IMR-90 (cell line): ENCODE results near the gene ZRANB3. TPM values are rescaled to one million over a fixed set of nuclear protein-coding genes. Genes with fewer than 3 reads are reported as not detected.

Experiments
- ATAC-seq: fragments of 200-7000 bp; cut with Tn5 transposase; 2 replicates; pipeline ENCODE4 v1.9.1; 2020; ENCODE audit warnings: low read depth, mild to moderate bottlenecking, moderate library complexity
- BruUV-seq: library from RNA; stranded (reverse); fragments of 400-500 nt; replicated peaks from 2 replicates; lab custom pipeline; 2021; lab: Mats Ljungman, UMichigan
- CTCF ChIA-PET: fragments of 300-600 bp; formaldehyde crosslinking; extraction: SDS; loops from one replicate; lab custom pipeline; 2021; ENCODE audit warnings: antibody characterized with exemption; lab: Yijun Ruan, JAX
- POLR2A ChIA-PET: fragments of 300-600 bp; sonication (Branson Sonifier 250); formaldehyde crosslinking; loops from one replicate; lab custom pipeline; 2022; ENCODE audit warnings: antibody characterized with exemption; ENCODE audit not compliant: unreplicated experiment; lab: Charles Lee
- DNase-seq: peaks from one replicate; pipeline ENCODE4 v3.0.0; 2013
- H2AFZ ChIP-seq: replicated peaks from 2 replicates; pipeline ENCODE3; 2013; ENCODE audit warnings: low read length, mild to moderate bottlenecking; ENCODE audit not compliant: poor library complexity
- H2AK5ac ChIP-seq: 2 replicates; pipeline ENCODE4 v1.6.1; 2013; ENCODE audit warnings: low read depth, low read length, inconsistent platforms
- H2AK9ac ChIP-seq: replicated peaks from 2 replicates; pipeline ENCODE3; 2013; ENCODE audit warnings: mild to moderate bottlenecking, low read depth, low read length, moderate library complexity; ENCODE audit not compliant: poor library complexity
- H2BK120ac ChIP-seq: 2 replicates; pipeline ENCODE4 v1.6.1; 2013; ENCODE audit warnings: low read depth, low read length, inconsistent platforms
- H2BK15ac ChIP-seq: 3 replicates; pipeline ENCODE4 v1.6.1; 2013; ENCODE audit warnings: low read depth, low read length, inconsistent platforms
- H2BK20ac ChIP-seq: 2 replicates; pipeline ENCODE4 v1.6.1; 2013; ENCODE audit warnings: low read depth, mild to moderate bottlenecking, inconsistent platforms, low read length, moderate library complexity
- H2BK5ac ChIP-seq: 2 replicates; pipeline ENCODE4 v1.6.1; 2013; ENCODE audit warnings: mild to moderate bottlenecking, low read depth, low read length, inconsistent platforms; ENCODE audit not compliant: poor library complexity, severe bottlenecking
- H3K14ac ChIP-seq: replicated peaks from 2 replicates; pipeline ENCODE4 v1.6.1; 2013; ENCODE audit warnings: low read depth, low read length, inconsistent platforms
- H3K18ac ChIP-seq: 2 replicates; pipeline ENCODE4 v1.6.1; 2013; ENCODE audit warnings: low read depth, low read length, control low read depth
- H3K23ac ChIP-seq: 2 replicates; pipeline ENCODE4 v1.6.1; 2013; ENCODE audit warnings: low read depth, low read length, inconsistent platforms
- H3K27ac ChIP-seq: 2 replicates; pipeline ENCODE4 v1.5.1; 2013; ENCODE audit warnings: mild to moderate bottlenecking, control low read depth, low read length; ENCODE audit not compliant: insufficient read depth
- H3K27me3 ChIP-seq: 2 replicates; pipeline ENCODE4 v1.6.1; 2013; ENCODE audit warnings: low read length; ENCODE audit not compliant: control insufficient read depth, insufficient read depth
- H3K36me3 ChIP-seq: 2 replicates; pipeline ENCODE4 v1.6.1; 2013; ENCODE audit warnings: low read length, mixed read lengths; ENCODE audit not compliant: control insufficient read depth, insufficient read depth
- H3K4ac ChIP-seq: 2 replicates; pipeline ENCODE4 v1.6.1; 2013; ENCODE audit warnings: low read depth, low read length, inconsistent platforms
- H3K4me1 ChIP-seq: 2 replicates; pipeline ENCODE4 v1.6.1; 2013; ENCODE audit warnings: low read length, mixed read lengths; ENCODE audit not compliant: control insufficient read depth, insufficient read depth
- H3K4me2 ChIP-seq: 2 replicates; pipeline ENCODE4 v1.6.1; 2013; ENCODE audit warnings: low read depth, mild to moderate bottlenecking, control low read depth, low read length, moderate library complexity
- H3K4me3 ChIP-seq: 2 replicates; pipeline ENCODE4 v1.5.1; 2013; ENCODE audit warnings: low read depth, mild to moderate bottlenecking, control low read depth, low read length, moderate library complexity; ENCODE audit not compliant: insufficient read depth
- H3K56ac ChIP-seq: 2 replicates; pipeline ENCODE4 v1.6.1; 2013; ENCODE audit warnings: low read length, inconsistent platforms; ENCODE audit not compliant: insufficient read depth; ENCODE audit errors: extremely low read depth
- H3K79me1 ChIP-seq, 2 experiments: 2 replicates each; pipeline ENCODE4 v1.6.1; 2013; ENCODE audit warnings: low read length in 2 of 2, inconsistent platforms in 1 of 2, low read depth in 1 of 2
- H3K9ac ChIP-seq: 2 replicates; pipeline ENCODE4 v1.6.1; 2013; ENCODE audit warnings: low read depth, low read length, control low read depth
- H3K9me1 ChIP-seq: 2 replicates; pipeline ENCODE4 v1.6.1; 2013; ENCODE audit warnings: low read length, inconsistent platforms; ENCODE audit not compliant: insufficient read depth
- H3K9me3 ChIP-seq: 2 replicates; pipeline ENCODE4 v1.6.1; 2013; ENCODE audit warnings: low read length; ENCODE audit not compliant: control insufficient read depth, insufficient read depth
- H4K20me1 ChIP-seq: 2 replicates; pipeline ENCODE4 v1.6.1; 2013; ENCODE audit warnings: low read length, inconsistent platforms; ENCODE audit not compliant: insufficient read depth
- H4K5ac ChIP-seq: 2 replicates; pipeline ENCODE4 v1.6.1; 2013; ENCODE audit warnings: mild to moderate bottlenecking, low read depth, low read length, control low read depth
- H4K8ac ChIP-seq, 2 experiments: 2 replicates each; pipeline ENCODE4 v1.6.1; 2013; ENCODE audit warnings: low read depth in 2 of 2, low read length in 2 of 2, control low read depth in 1 of 2, inconsistent platforms in 1 of 2
- H4K91ac ChIP-seq: 2 replicates; pipeline ENCODE4 v1.6.1; 2013; ENCODE audit warnings: low read depth, low read length, inconsistent platforms; ENCODE audit not compliant: insufficient read depth
- MXI1 ChIP-seq: IDR thresholded peaks from 2 replicates; pipeline ENCODE4 v1.6.1; 2012; ENCODE audit warnings: low read depth, mild to moderate bottlenecking, low read length, moderate library complexity, borderline replicate concordance
- RCOR1 ChIP-seq: IDR thresholded peaks from 2 replicates; pipeline ENCODE4 v1.6.1; 2012; ENCODE audit warnings: mild to moderate bottlenecking, low read length, improper control_type of control experiment; ENCODE audit not compliant: insufficient replicate concordance
- SMC3 ChIP-seq: fragments of 150-350 bp; IDR thresholded peaks from 2 replicates; pipeline ENCODE4 v1.6.1; 2016; ENCODE audit warnings: low read depth, mild to moderate bottlenecking, antibody characterized with exemption, low read length, moderate library complexity
- WGBS, 2 experiments: methylation state at CpG; one replicate each; pipeline versions ENCODE4 v1.1.5 to v1.1.7; 2013; ENCODE audit warnings: missing lambda C conversion rate in 2 of 2; ENCODE audit not compliant: insufficient read length in 1 of 2; ENCODE audit errors: extremely low coverage in 2 of 2; 5-methylcytosine and 5-hydroxymethylcytosine counted together
- dilution Hi-C: fragments of 300-500 bp; cut with HindIII; formaldehyde crosslinking; loops from one replicate; pipeline ENCODE4 v1.14.3; 2018; ENCODE audit warnings: low sequenced_read_pairs; ENCODE audit not compliant: unreplicated experiment
- in situ Hi-C: fragments of 300-500 bp; cut with MboI; formaldehyde crosslinking; loops from 3 replicates; pipeline ENCODE4 v1.14.3; 2019; ENCODE audit warnings: low sequenced_read_pairs, inconsistent platforms, mixed read lengths
- intact Hi-C: fragments of 100-400 bp; cut with micrococcal nuclease; formaldehyde crosslinking; loops from 2 replicates; pipeline ENCODE4 v1.10.0; 2022
- polyA plus RNA-seq, 3 experiments: library from polyadenylated mRNA; depleted of rRNA; stranded (reverse); fragments of >200 nt; gene quantifications; 2 replicates each; pipeline ENCODE4 v1.2.3, GENCODE V29; 2012; ENCODE audit warnings: low replicate concordance in 1 of 3
- total RNA-seq: library from RNA; depleted of rRNA; stranded (reverse); fragments of >200 nt; gene quantifications from 2 replicates; pipeline ENCODE4 v1.2.3, GENCODE V29; 2012
- TF ChIP-seq, protein P1 (sequence below): conservative IDR thresholded peaks from 2 replicates; pipeline ENCODE4 v1.5.1; 2012; ENCODE audit warnings: mild to moderate bottlenecking, low read depth, low read length, improper control_type of control experiment

The ZRANB3 gene
- total and polyA plus RNA-seq, 2 of the 4 experiments (the other 2 are of a cell fraction): 3.4 to 9.3 TPM

DNA sequence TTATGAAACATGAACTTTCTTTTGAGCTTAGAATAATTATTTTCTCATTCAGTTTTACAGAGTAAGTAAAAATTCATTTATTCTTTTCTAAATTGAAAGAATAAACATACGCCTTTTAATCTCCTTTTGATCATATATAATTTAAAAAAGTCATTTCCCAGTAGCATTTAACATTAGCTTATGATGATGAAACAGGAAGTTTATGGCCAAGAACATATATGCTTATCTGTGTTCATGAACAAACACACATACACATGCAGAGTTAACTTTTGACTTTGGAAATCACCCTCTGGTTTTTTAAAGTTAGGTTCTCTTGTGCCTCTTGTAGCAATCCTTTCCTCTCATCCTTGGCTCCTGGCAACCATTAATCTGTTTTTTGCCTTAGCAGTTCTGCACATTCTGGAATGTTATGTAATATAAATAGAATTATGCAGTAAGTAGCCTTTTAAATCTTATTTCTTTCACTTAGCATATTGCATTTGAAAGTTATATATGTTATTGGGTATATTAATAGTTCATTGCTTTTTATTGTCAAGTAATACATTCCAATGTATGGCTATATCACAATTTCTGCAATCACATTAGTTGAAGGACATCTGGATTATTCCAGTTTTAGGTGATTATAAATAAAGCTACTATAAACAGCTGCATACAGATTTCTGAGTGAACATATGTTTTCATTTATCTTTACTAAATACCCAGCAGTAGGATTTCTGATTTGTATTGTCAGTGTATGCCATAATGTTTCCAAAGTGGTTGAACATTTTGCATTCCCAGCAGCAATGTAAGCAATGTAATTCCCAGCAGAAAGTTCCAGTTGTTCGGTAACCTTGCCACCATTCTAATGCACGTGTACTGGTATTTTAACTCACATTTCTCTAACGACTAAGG is 210.3 kb downstream of the ZRANB3 start:
- ATAC-seq: no peak

More for the DNA sequence above, 210.3 kb downstream of the ZRANB3 start:
- Histone ChIP-seq H2BK5ac (no peak overlapping the region), H3K4me2 (no peak overlapping the region), H2AK9ac (no peak overlapping the region), H2BK120ac (no peak overlapping the region), H3K4me1 (no peaks in the 10 kb centered on the region), H4K91ac (no peak overlapping the region), H3K18ac (no peak overlapping the region), H3K27ac (no peak overlapping the region), H3K4ac (no peak overlapping the region), H4K5ac (no peak overlapping the region), H3K27me3 (no peaks in the 10 kb centered on the region), H3K36me3 (no peaks in the 10 kb centered on the region), H2AFZ (no peak overlapping the region), H2BK15ac (no peak overlapping the region), H3K56ac (no peak overlapping the region), H2AK5ac (no peak overlapping the region), H3K9me1 (no peaks in the 10 kb centered on the region), H3K9ac (no peak overlapping the region), H3K79me1 (no peaks in the 10 kb centered on the region), H3K9me3 (no peaks in the 10 kb centered on the region), H2BK20ac (no peak overlapping the region), H3K14ac (no peak overlapping the region), H4K8ac (no peak overlapping the region), H3K23ac (no peak overlapping the region), H4K20me1 (no peaks in the 10 kb centered on the region), H3K4me3 (no peak overlapping the region)
- intact Hi-C loops (no loop called here), dilution Hi-C loops (no loop called here), in situ Hi-C loops (no loop called here)
- TF ChIP-seq MXI1 (no peak), RCOR1 (no peak), SMC3 (no peak)
- TF ChIP-seq, protein P1, sequence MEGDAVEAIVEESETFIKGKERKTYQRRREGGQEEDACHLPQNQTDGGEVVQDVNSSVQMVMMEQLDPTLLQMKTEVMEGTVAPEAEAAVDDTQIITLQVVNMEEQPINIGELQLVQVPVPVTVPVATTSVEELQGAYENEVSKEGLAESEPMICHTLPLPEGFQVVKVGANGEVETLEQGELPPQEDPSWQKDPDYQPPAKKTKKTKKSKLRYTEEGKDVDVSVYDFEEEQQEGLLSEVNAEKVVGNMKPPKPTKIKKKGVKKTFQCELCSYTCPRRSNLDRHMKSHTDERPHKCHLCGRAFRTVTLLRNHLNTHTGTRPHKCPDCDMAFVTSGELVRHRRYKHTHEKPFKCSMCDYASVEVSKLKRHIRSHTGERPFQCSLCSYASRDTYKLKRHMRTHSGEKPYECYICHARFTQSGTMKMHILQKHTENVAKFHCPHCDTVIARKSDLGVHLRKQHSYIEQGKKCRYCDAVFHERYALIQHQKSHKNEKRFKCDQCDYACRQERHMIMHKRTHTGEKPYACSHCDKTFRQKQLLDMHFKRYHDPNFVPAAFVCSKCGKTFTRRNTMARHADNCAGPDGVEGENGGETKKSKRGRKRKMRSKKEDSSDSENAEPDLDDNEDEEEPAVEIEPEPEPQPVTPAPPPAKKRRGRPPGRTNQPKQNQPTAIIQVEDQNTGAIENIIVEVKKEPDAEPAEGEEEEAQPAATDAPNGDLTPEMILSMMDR: no peak
- BruUV-seq: no TSS peak
- ChIA-PET POLR2A (no interaction called here), CTCF (no interaction called here)
- WGBS, 2 experiments: no CpG with 5 or more reads among the region's 4 CpGs
- peak; percentile 8 for DNase-seq
